ENCODE data around the gene SLC25A41.

- TF ChIP-seq, protein P1, sequence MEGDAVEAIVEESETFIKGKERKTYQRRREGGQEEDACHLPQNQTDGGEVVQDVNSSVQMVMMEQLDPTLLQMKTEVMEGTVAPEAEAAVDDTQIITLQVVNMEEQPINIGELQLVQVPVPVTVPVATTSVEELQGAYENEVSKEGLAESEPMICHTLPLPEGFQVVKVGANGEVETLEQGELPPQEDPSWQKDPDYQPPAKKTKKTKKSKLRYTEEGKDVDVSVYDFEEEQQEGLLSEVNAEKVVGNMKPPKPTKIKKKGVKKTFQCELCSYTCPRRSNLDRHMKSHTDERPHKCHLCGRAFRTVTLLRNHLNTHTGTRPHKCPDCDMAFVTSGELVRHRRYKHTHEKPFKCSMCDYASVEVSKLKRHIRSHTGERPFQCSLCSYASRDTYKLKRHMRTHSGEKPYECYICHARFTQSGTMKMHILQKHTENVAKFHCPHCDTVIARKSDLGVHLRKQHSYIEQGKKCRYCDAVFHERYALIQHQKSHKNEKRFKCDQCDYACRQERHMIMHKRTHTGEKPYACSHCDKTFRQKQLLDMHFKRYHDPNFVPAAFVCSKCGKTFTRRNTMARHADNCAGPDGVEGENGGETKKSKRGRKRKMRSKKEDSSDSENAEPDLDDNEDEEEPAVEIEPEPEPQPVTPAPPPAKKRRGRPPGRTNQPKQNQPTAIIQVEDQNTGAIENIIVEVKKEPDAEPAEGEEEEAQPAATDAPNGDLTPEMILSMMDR (IDR thresholded peaks at IDR 0.05): no peak
- TF ChIP-seq POLR2A (IDR thresholded peaks at IDR 0.05): no peak
These were observed 55.1 kb downstream of the SLC25A41 start for GRCh38 chr19:6378486-6378885.
